Measurements from ENCODE around the gene MSANTD1. TPM values are rescaled to one million over a fixed set of nuclear protein-coding genes. Genes with fewer than 3 reads are reported as not detected.

Gene MSANTD1
- total RNA-seq, 1 donor from 2014 or later: 1.6 TPM

GRCh38 chr4:3256230-3257102 lies 7.5 kb downstream of the MSANTD1 start:
- Histone ChIP-seq H3K36me3 (ENCODE audit: insufficient read depth, low read length) (no peaks in the 10 kb centered on the region), H3K4me1 (ENCODE audit: insufficient read depth, low read length) (peaks cover 5% of the 10 kb centered on the region), H3K9me3 (ENCODE audit: insufficient read depth, low read depth, low read length) (no peaks in the 10 kb centered on the region), H3K79me2 (ENCODE audit: insufficient read depth, low read length) (no peaks in the 10 kb centered on the region), H2AFZ (ENCODE audit: low read depth, low read length) (no peak overlapping the region), H3K27me3 (ENCODE audit: insufficient read depth, low read length) (no peaks in the 10 kb centered on the region), H3K27ac (ENCODE audit: low read depth, low read length) (no peak overlapping the region), H3K4me3 (ENCODE audit: insufficient read depth, low read depth, low read length) (no peak overlapping the region), H3K9ac (ENCODE audit: low read length) (no peak overlapping the region), H3K4me2 (ENCODE audit: low read length) (no peak overlapping the region), H4K20me1 (ENCODE audit: insufficient read depth, low read length) (no peaks in the 10 kb centered on the region)
- Mint-ChIP-seq H3K4me1 (ENCODE audit: low read depth, unreplicated experiment) (no peaks in the 10 kb centered on the region), H3K36me3 (ENCODE audit: low read depth, unreplicated experiment) (peaks cover 12% of the 10 kb centered on the region), H3K4me3 (ENCODE audit: unreplicated experiment) (no peak overlapping the region), H3K9me3 (ENCODE audit: unreplicated experiment) (no peaks in the 10 kb centered on the region), H3K27ac (ENCODE audit: unreplicated experiment) (no peak overlapping the region), H3K27me3 (ENCODE audit: low read depth, unreplicated experiment) (no peaks in the 10 kb centered on the region)
- TF ChIP-seq CTCF (IDR thresholded peaks at IDR 0.05; ENCODE audit: insufficient read depth, low read depth, low read length) (no peak), EZH2 (IDR thresholded peaks at IDR 0.05; ENCODE audit: insufficient read depth, low read length) (no peak)
- FAIRE-seq: no peak
- DNase-seq (ENCODE audit: low read depth): no peak

DNA sequence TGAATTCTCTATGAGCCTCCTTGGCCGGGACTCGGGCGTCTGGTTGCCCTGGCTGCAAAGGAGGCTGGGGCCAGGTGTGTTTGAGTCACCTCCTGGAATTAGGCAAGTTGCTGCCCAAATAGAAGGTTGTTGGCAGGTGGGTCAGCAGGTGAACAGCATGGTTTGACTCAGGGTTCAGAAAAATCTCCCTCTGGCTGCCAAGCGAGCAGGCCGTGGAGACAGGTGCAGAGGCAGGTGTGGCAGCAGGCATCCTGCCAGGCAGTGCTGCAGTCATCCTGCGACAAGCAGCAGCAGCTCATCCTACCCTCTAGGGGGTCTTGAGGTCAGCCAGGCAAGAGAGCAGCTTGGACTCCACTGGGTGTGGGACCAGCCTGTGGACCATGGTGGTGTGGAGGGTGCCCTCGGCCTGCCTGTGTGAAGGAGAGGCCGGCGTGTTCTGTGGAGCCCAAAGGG lies 8.2 kb downstream of the MSANTD1 start:
- Mint-ChIP-seq H3K27me3 (ENCODE audit: low read depth, unreplicated experiment) (peaks cover 2% of the 10 kb centered on the region), H3K27ac (ENCODE audit: unreplicated experiment) (peak overlapping the region; percentile 53), H3K4me1 (ENCODE audit: low read depth, unreplicated experiment) (no peaks in the 10 kb centered on the region), H3K36me3 (ENCODE audit: low read depth, unreplicated experiment) (peaks cover 17% of the 10 kb centered on the region), H3K9me3 (ENCODE audit: unreplicated experiment) (no peaks in the 10 kb centered on the region), H3K4me3 (ENCODE audit: unreplicated experiment) (no peak overlapping the region)
- Histone ChIP-seq H3K27ac (ENCODE audit: low read depth, low read length) (no peak overlapping the region), H4K20me1 (ENCODE audit: insufficient read depth, low read length) (no peaks in the 10 kb centered on the region), H3K79me2 (ENCODE audit: insufficient read depth, low read length) (no peaks in the 10 kb centered on the region), H3K4me2 (ENCODE audit: low read length) (no peak overlapping the region), H3K9ac (ENCODE audit: low read length) (no peak overlapping the region), H2AFZ (ENCODE audit: low read depth, low read length) (no peak overlapping the region), H3K27me3 (ENCODE audit: insufficient read depth, low read length) (no peaks in the 10 kb centered on the region), H3K4me3 (ENCODE audit: insufficient read depth, low read depth, low read length) (no peak overlapping the region), H3K4me1 (ENCODE audit: insufficient read depth, low read length) (peaks cover 5% of the 10 kb centered on the region), H3K9me3 (ENCODE audit: insufficient read depth, low read depth, low read length) (no peaks in the 10 kb centered on the region), H3K36me3 (ENCODE audit: insufficient read depth, low read length) (no peaks in the 10 kb centered on the region)
- FAIRE-seq: no peak
- TF ChIP-seq EZH2 (IDR thresholded peaks at IDR 0.05; ENCODE audit: insufficient read depth, low read length) (no peak), CTCF (IDR thresholded peaks at IDR 0.05; ENCODE audit: insufficient read depth, low read depth, low read length) (no peak)
- DNase-seq (ENCODE audit: low read depth): no peak
